PC-9 (cell line): ENCODE results near the gene SRPX. TPM values are rescaled to one million over a fixed set of nuclear protein-coding genes. Genes with fewer than 3 reads are reported as not detected.

ENCODE experiments used
- BruUV-seq: library from RNA; stranded (reverse); fragments of 400-500 nt; replicated peaks from 2 replicates; lab custom pipeline; 2021; lab: Mats Ljungman, UMichigan
- CTCF ChIA-PET: fragments of 300-600 bp; sonication (Branson Sonifier 250); formaldehyde crosslinking; loops from one replicate; lab custom pipeline; 2022; ENCODE audit warnings: antibody characterized with exemption; lab: Charles Lee
- POLR2A ChIA-PET: fragments of 300-600 bp; sonication (Branson Sonifier 250); formaldehyde crosslinking; loops from one replicate; lab custom pipeline; 2022; ENCODE audit warnings: antibody characterized with exemption; ENCODE audit not compliant: unreplicated experiment; lab: Charles Lee
- DNase-seq, 2 experiments: peaks; one replicate each; pipeline versions ENCODE4 v3.0.0 to v3.0.0-alpha.2; 2015 to 2022; ENCODE audit warnings: mixed read lengths in 1 of 2
- H2AFZ ChIP-seq: fragments of 200-600 bp; sonication (generic); 2 replicates; pipeline ENCODE4 v1.8.1; 2017; ENCODE audit warnings: antibody characterized with exemption
- H3F3A ChIP-seq: fragments of 200-600 bp; sonication (generic); 2 replicates; pipeline ENCODE4 v1.8.1; 2017; ENCODE audit warnings: antibody characterized with exemption, mild to moderate bottlenecking, low read depth; ENCODE audit not compliant: insufficient read depth
- H3K27ac ChIP-seq: fragments of 200-600 bp; sonication (generic); 2 replicates; pipeline ENCODE4 v1.6.1; 2016; ENCODE audit warnings: mixed run types
- H3K27me3 ChIP-seq: fragments of 200-600 bp; sonication (generic); 2 replicates; pipeline ENCODE4 v1.6.1; 2016; ENCODE audit warnings: low read depth, mixed run types; ENCODE audit not compliant: insufficient read depth
- H3K36me3 ChIP-seq: fragments of 200-600 bp; sonication (generic); 2 replicates; pipeline ENCODE4 v1.6.1; 2016; ENCODE audit warnings: low read depth, mixed run types
- H3K4me1 ChIP-seq: fragments of 200-600 bp; sonication (generic); replicated peaks from 2 replicates; pipeline ENCODE4 v1.6.1; 2016; ENCODE audit warnings: mixed run types; ENCODE audit not compliant: insufficient read depth
- H3K4me2 ChIP-seq: fragments of 200-600 bp; sonication (generic); 2 replicates; pipeline ENCODE4 v1.6.1; 2017; ENCODE audit warnings: mixed run types
- H3K4me3 ChIP-seq: fragments of 200-600 bp; sonication (generic); 2 replicates; pipeline ENCODE4 v1.6.1; 2016; ENCODE audit warnings: mixed run types
- H3K79me2 ChIP-seq: fragments of 200-600 bp; sonication (generic); 2 replicates; pipeline ENCODE4 v1.6.1; 2017; ENCODE audit warnings: low read depth, mixed run types
- H3K9me2 ChIP-seq: fragments of 200-600 bp; sonication (generic); 2 replicates; pipeline ENCODE4 v1.8.1; 2017; ENCODE audit warnings: mild to moderate bottlenecking; ENCODE audit not compliant: insufficient read depth
- H3K9me3 ChIP-seq: fragments of 200-600 bp; sonication (generic); 2 replicates; pipeline ENCODE4 v1.8.1; 2016; ENCODE audit warnings: low read depth; ENCODE audit not compliant: insufficient read depth
- H4K20me1 ChIP-seq: fragments of 200-600 bp; sonication (generic); 2 replicates; pipeline ENCODE4 v1.8.1; 2017; ENCODE audit not compliant: insufficient read depth
- CTCF ChIP-seq: fragments of 200-600 bp; sonication (generic); conservative IDR thresholded peaks from 2 replicates; pipeline ENCODE4 v1.6.1; 2017; ENCODE audit warnings: mixed run types, antibody characterized with exemption, mild to moderate bottlenecking, moderate library complexity
- EZH2 ChIP-seq: fragments of 200-600 bp; sonication (generic); IDR thresholded peaks from 2 replicates; pipeline ENCODE4 v1.8.0; 2017; ENCODE audit warnings: antibody characterized with exemption, low read depth
- intact Hi-C: fragments of 100-400 bp; cut with micrococcal nuclease; formaldehyde crosslinking; loops from one replicate; pipeline ENCODE4 v1.10.0; 2022; ENCODE audit not compliant: unreplicated experiment
- total RNA-seq: library from RNA; stranded (reverse); gene quantifications from 2 replicates; pipeline ENCODE4 v1.2.3, GENCODE V29; 2021

Gene SRPX
- total RNA-seq, 1 experiment from 2014 or later: not detected

DNA sequence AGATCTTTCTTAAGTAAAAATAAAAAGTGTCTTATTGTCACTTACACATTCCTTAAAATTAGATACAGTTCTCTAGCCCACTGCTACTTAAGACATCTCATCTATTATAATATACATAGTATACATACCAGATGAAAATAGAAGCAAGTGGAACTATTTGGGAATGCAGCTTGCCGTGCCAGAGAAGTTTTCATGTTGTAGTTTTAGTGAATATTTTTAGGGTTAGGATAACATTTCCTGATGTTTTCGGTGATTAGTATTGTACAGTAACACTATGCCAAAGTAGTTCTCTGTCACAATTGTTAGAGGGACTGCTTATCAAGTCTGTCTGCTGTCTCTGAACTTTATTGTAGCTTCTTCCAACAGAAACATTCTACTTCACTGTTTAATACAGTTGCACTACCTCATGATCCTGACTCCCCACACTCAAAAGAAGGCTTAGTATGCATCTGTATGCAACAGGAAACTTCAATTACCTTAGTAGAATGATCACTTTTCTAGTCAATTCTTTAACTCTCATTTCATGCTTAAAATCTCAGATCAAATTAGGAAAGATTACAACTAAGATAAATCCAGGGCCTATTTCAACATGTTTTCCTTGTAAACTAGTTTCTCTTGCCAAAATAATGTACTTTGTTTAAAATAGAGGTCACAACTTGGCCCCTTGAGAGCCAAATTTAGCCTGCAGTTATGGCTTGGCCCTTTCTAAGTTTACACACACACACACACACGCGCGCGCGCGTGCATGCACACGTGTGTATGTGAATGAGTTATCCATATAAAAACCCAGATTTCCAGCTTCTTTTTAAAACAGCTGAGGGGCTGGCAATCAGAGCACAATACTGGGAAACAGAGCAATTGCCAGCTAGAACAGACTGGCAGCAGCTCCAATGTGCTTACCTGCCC lies 42.3 kb upstream of the SRPX start:
- Histone ChIP-seq H3K9me2 (no peaks in the 10 kb centered on the region), H3K9me3 (no peaks in the 10 kb centered on the region), H3F3A (no peaks in the 10 kb centered on the region), H3K36me3 (no peaks in the 10 kb centered on the region), H3K27me3 (no peaks in the 10 kb centered on the region), H3K4me3 (no peak overlapping the region), H3K27ac (no peak overlapping the region), H3K4me2 (no peak overlapping the region), H3K79me2 (no peaks in the 10 kb centered on the region), H4K20me1 (no peaks in the 10 kb centered on the region), H3K4me1 (no peaks in the 10 kb centered on the region), H2AFZ (no peak overlapping the region)
- intact Hi-C loops: no loop called here
- TF ChIP-seq EZH2 (no peak), CTCF (no peak)
- POLR2A ChIA-PET: no interaction called here
- no peak for DNase-seq
- BruUV-seq: no TSS peak
- CTCF ChIA-PET: no interaction called here

DNA sequence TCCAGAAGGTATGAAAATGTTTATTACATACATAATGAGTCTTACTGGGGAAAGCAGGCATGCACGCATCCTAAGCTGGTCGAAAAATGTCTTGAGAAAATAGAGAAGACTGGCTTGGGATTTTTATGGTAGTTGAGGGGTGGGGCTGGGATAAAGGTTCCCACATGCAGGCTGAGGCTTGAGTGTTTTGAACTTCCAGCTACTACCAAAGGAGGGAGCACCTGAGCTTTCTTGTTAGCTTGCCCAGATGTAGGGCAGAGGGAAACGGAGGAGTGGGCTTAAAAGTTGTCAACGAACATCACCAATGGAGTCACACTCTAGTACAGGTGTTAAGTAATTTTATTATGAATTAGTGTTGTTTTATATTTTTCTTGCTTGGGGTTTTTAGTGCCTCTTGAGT lies 39.6 kb upstream of the SRPX start:
- ChIA-PET POLR2A (no interaction called here), CTCF (no interaction called here)
- Histone ChIP-seq H2AFZ (no peak overlapping the region), H3K79me2 (no peaks in the 10 kb centered on the region), H3K27me3 (no peaks in the 10 kb centered on the region), H3K27ac (no peak overlapping the region), H3K36me3 (no peaks in the 10 kb centered on the region), H3F3A (no peaks in the 10 kb centered on the region), H3K9me2 (no peaks in the 10 kb centered on the region), H3K4me1 (no peaks in the 10 kb centered on the region), H4K20me1 (no peaks in the 10 kb centered on the region), H3K4me3 (no peak overlapping the region), H3K4me2 (no peak overlapping the region), H3K9me3 (no peaks in the 10 kb centered on the region)
- TF ChIP-seq CTCF (no peak), EZH2 (no peak)
- DNase-seq: no peak
- intact Hi-C loops: no loop called here
- BruUV-seq: no TSS peak

DNA sequence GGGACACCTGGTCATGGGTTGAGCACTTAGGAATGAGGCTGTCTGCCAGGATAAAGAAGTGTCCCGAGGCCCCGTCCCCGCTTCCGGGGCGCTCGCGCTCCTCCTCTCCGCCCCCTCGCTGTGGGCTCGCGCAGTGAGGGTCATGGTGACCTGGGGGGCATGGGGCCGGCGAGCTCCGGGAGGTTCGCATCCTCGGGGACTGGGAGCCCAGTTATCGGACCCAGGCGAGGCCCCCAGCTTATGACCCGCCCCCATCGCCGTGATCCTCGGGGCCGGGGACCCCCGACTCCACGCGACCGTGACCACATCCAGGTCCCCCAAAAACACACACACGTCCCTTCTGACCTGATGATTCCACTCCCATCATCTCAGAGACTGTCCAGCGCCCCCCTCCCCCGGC lies 35.3 kb upstream of the SRPX start:
- DNase-seq: no peak
- Histone ChIP-seq H3K9me2 (no peaks in the 10 kb centered on the region), H3F3A (no peaks in the 10 kb centered on the region), H3K9me3 (no peaks in the 10 kb centered on the region), H3K79me2 (no peaks in the 10 kb centered on the region), H3K4me2 (no peak overlapping the region), H3K27me3 (no peaks in the 10 kb centered on the region), H3K36me3 (no peaks in the 10 kb centered on the region), H3K4me3 (no peak overlapping the region), H2AFZ (no peak overlapping the region), H3K27ac (no peak overlapping the region), H4K20me1 (no peaks in the 10 kb centered on the region), H3K4me1 (no peaks in the 10 kb centered on the region)
- BruUV-seq: no TSS peak
- TF ChIP-seq EZH2: no peak
- no peak for TF ChIP-seq CTCF
- intact Hi-C loops: no loop called here
- ChIA-PET CTCF (no interaction called here), POLR2A (no interaction called here)
